HG03060 (cell line): ENCODE results near the gene STEAP2.
"Not testable (repeated sequence)": the region's sequence is repeated elsewhere in the genome, so short reads cannot be mapped to it uniquely, and the experiment has no call there.

ENCODE experiments used
- ATAC-seq: cut with Tn5 transposase; IDR thresholded peaks from one replicate; pipeline ENCODE4 v1.9.1; 2021; ENCODE audit warnings: low read depth, moderate number of reproducible peaks; ENCODE audit not compliant: unreplicated experiment

STEAP2 gene

GRCh38 chr7:90232430-90232829, 20.9 kb downstream of the STEAP2 start:
- ATAC-seq = no peak

DNA sequence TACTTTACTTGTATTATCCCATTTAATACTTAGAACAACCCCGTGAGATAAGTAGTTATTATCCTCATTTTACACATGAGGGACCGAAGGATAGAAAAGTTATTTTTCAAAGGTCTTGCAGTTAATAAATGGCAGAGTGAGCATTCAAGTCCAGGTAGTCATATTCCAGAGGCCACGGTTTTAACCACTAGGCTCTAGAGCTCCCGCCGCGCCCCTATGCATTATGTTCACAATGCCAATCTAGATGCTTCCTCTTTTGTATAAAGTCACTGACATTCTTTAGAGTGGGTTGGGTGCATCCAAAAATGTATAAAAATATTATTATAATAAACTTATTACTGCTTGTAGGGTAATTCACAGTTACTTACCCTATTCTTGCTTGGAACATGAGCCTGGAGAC, 22.0 kb downstream of the STEAP2 start:
- ATAC-seq = no peak

- no peak for ATAC-seq
Observed at GRCh38 chr7:90236721-90237289, 25.3 kb downstream of the STEAP2 start.

DNA sequence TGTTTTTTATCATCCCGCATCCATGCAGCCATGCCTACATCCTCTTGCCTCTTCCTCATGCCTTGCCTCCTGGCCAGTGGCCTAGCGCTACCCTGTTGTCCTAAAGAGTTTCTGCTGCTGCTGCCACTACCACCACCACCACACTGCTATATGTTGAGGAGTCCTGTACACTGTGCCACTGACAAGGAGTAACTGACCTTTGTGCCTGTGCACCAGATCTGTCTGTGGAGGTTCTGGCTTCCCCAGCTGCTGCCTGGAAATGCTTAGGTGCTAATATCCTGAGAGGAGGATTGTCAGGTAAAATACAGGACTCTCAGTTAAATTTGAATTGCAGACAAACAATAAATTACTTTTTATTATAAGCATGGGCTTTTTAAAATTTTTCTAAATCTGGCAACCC, 26.5 kb downstream of the STEAP2 start:
- ATAC-seq = no peak

DNA sequence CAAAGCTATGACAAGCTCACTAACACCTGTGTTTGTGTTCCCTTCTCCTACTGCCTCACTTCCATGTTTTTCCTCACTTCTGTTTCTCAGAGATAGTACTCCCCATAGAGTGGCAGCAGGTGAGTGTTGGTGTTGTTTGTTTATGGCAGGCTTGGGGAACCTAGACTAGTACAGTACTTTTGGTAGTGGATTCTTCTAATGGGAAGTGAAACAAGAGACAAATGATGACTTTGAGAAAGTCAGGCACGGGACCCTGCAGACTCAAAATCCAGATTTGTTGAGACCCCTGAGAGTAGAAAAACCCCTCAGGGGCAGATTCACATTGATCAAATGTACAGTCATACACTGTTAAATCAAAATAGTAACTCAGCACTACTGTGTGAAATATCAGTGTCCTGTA, 27.0 kb downstream of the STEAP2 start:
- ATAC-seq = no peak

DNA sequence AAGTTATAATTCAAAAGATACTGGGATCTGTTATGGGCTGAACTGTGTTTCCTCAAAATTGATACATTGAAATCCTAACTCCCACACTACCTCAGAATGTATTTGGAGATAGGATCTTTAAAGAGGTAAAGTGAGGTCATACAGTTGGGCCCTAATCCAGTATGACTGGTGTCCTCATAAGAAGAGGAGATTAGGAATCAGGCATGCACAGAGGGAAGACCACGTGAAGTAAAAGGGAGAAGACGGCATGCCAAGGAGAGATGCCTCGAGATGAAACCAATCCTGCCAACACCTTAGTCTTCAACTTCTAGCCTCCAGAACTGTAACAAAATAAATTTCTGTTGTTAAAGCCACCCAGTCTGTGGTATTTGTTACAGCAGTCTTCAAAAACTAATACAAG, 27.5 kb downstream of the STEAP2 start:
- ATAC-seq = no peak

GRCh38 chr7:90239625-90240228, 28.2 kb downstream of the STEAP2 start:
- no peak for ATAC-seq

GRCh38 chr7:90242369-90243168, 31.0 kb downstream of the STEAP2 start:
- ATAC-seq = peak; percentile 48

GRCh38 chr7:90243556-90243955, 32.0 kb downstream of the STEAP2 start:
- ATAC-seq = no peak

GRCh38 chr7:90244565-90244908, 33.0 kb downstream of the STEAP2 start:
- no peak for ATAC-seq

- peak; percentile 61 for ATAC-seq
Observed at GRCh38 chr7:90244909-90245851, 33.6 kb downstream of the STEAP2 start, which contains the start of gene CFAP69. CFAP69 (plus strand) TSS chr7:90245174; CDS start chr7:90245425, 251 bp downstream.

DNA sequence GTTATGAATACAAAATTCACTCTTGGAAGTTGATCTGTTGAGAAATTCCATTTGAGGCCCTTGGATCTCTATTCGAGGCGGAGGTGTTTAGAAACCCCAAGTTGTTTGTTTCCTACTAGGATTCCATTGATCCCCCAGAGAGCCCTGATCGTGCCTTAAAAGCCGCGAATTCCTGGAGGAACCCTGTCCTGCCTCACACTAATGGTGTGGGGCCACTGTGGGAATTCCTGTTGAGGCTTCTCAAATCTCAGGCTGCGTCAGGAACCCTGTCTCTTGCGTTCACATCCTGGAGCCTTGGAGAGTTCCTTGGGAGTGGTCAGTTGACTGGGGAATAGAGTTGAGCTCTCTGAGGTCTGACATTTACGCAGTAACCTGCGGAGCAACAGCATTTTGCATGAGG, 34.6 kb downstream of the STEAP2 start:
- no peak for ATAC-seq

- ATAC-seq = no peak
Observed at GRCh38 chr7:90248706-90249105, 37.2 kb downstream of the STEAP2 start.

GRCh38 chr7:90250601-90251303, 39.2 kb downstream of the STEAP2 start:
- ATAC-seq = no peak

GRCh38 chr7:90251304-90251635, 39.7 kb downstream of the STEAP2 start:
- no peak for ATAC-seq

DNA sequence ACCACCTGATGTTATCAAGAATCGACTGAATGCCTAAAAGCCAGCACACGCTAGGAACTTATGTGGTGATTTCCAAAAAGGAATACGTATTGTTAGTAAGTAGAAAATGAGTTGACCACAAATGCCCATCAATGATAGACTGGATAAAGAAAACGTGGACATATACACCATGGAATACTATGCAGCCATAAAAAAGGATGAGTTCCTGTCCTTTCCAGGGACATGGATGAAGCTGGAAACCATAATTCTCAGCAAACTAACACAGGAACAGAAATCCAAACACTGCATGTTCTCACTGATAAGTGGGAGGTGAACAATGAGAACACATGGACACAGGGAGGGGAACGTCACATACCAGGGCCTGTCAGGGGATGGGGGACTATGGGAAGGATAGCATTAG, 44.5 kb downstream of the STEAP2 start:
- ATAC-seq = not testable (repeated sequence)

DNA sequence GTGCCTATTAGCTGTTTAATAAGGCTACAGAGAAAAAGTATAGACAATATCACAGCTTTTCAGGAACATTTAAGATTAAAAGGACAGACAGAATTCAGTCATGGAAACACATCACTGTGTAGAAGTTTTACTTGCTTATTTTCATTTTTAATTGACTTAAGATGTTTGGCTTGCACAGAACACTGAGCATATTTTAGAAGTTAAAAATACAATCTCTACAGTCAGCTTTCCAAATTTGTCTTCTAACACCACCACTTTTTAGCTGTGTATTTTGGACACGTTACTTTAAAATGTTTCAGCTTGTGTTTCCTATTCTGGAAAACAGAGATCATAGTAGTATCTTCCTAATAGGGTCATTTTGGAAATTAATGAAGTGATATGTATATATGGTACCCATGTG, 45.2 kb downstream of the STEAP2 start:
- ATAC-seq = no peak

GRCh38 chr7:90261441-90261840, 49.9 kb downstream of the STEAP2 start:
- ATAC-seq = no peak

DNA sequence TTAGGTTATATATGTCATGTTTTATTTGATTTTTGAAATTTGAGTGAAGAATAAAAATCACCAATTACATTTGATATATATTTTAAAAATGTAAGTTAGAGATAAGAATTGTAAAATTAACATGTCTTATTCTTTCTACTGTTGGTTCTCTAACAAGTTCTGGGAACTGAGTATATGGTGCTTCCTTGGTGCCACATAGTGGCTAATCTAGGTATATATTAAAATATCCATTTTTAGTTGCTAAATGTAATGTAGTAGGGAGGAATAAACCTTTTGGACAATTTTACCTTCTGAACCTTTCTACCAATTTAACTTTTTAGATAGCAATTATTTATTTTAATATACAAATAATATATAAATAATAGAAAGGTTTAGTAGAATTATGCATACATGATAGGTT, 50.9 kb downstream of the STEAP2 start:
- peak; percentile 73 for ATAC-seq

DNA sequence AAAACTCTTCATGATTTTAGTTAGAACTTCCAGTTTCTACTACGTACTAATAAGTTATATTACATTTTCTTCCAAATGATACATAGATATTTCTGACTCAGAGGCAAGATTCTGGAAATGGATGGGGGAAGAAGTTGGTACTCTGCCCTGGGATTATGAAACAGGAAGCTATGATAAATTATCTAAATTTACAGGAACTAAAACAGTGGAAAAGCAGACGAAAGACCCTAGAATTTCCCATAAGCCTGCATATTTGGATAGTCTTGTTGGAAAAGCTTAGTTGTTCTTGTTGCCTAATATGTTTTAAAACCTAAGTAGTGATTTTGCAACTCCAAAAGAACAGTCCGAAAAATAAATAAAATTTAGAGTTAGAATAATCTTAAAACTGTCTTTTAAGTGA, 55.3 kb downstream of the STEAP2 start:
- no peak for ATAC-seq
